IMR-90 (cell line): ENCODE data around the gene APEX1. TPM values are rescaled to one million over a fixed set of nuclear protein-coding genes. Genes with fewer than 3 reads are reported as not detected.

Source experiments
- ATAC-seq: fragments of 200-7000 bp; cut with Tn5 transposase; 2 replicates; pipeline ENCODE4 v1.9.1; 2020; ENCODE audit warnings: low read depth, mild to moderate bottlenecking, moderate library complexity
- BruUV-seq: library from RNA; stranded (reverse); fragments of 400-500 nt; replicated peaks from 2 replicates; lab custom pipeline; 2021; lab: Mats Ljungman, UMichigan
- CTCF ChIA-PET: fragments of 300-600 bp; formaldehyde crosslinking; extraction: SDS; loops from one replicate; lab custom pipeline; 2021; ENCODE audit warnings: antibody characterized with exemption; lab: Yijun Ruan, JAX
- POLR2A ChIA-PET: fragments of 300-600 bp; sonication (Branson Sonifier 250); formaldehyde crosslinking; loops from one replicate; lab custom pipeline; 2022; ENCODE audit warnings: antibody characterized with exemption; ENCODE audit not compliant: unreplicated experiment; lab: Charles Lee
- DNase-seq: peaks from one replicate; pipeline ENCODE4 v3.0.0; 2013
- H2AFZ ChIP-seq: replicated peaks from 2 replicates; pipeline ENCODE3; 2013; ENCODE audit warnings: low read length, mild to moderate bottlenecking; ENCODE audit not compliant: poor library complexity
- H2AK5ac ChIP-seq: 2 replicates; pipeline ENCODE4 v1.6.1; 2013; ENCODE audit warnings: low read depth, low read length, inconsistent platforms
- H2AK9ac ChIP-seq: replicated peaks from 2 replicates; pipeline ENCODE3; 2013; ENCODE audit warnings: mild to moderate bottlenecking, low read depth, low read length, moderate library complexity; ENCODE audit not compliant: poor library complexity
- H2BK120ac ChIP-seq: 2 replicates; pipeline ENCODE4 v1.6.1; 2013; ENCODE audit warnings: low read depth, low read length, inconsistent platforms
- H2BK15ac ChIP-seq: 3 replicates; pipeline ENCODE4 v1.6.1; 2013; ENCODE audit warnings: low read depth, low read length, inconsistent platforms
- H2BK20ac ChIP-seq: 2 replicates; pipeline ENCODE4 v1.6.1; 2013; ENCODE audit warnings: low read depth, mild to moderate bottlenecking, inconsistent platforms, low read length, moderate library complexity
- H2BK5ac ChIP-seq: 2 replicates; pipeline ENCODE4 v1.6.1; 2013; ENCODE audit warnings: mild to moderate bottlenecking, low read depth, low read length, inconsistent platforms; ENCODE audit not compliant: poor library complexity, severe bottlenecking
- H3K14ac ChIP-seq: replicated peaks from 2 replicates; pipeline ENCODE4 v1.6.1; 2013; ENCODE audit warnings: low read depth, low read length, inconsistent platforms
- H3K18ac ChIP-seq: 2 replicates; pipeline ENCODE4 v1.6.1; 2013; ENCODE audit warnings: low read depth, low read length, control low read depth
- H3K23ac ChIP-seq: 2 replicates; pipeline ENCODE4 v1.6.1; 2013; ENCODE audit warnings: low read depth, low read length, inconsistent platforms
- H3K27ac ChIP-seq: 2 replicates; pipeline ENCODE4 v1.5.1; 2013; ENCODE audit warnings: mild to moderate bottlenecking, control low read depth, low read length; ENCODE audit not compliant: insufficient read depth
- H3K27me3 ChIP-seq: 2 replicates; pipeline ENCODE4 v1.6.1; 2013; ENCODE audit warnings: low read length; ENCODE audit not compliant: control insufficient read depth, insufficient read depth
- H3K36me3 ChIP-seq: 2 replicates; pipeline ENCODE4 v1.6.1; 2013; ENCODE audit warnings: low read length, mixed read lengths; ENCODE audit not compliant: control insufficient read depth, insufficient read depth
- H3K4ac ChIP-seq: 2 replicates; pipeline ENCODE4 v1.6.1; 2013; ENCODE audit warnings: low read depth, low read length, inconsistent platforms
- H3K4me1 ChIP-seq: 2 replicates; pipeline ENCODE4 v1.6.1; 2013; ENCODE audit warnings: low read length, mixed read lengths; ENCODE audit not compliant: control insufficient read depth, insufficient read depth
- H3K4me2 ChIP-seq: 2 replicates; pipeline ENCODE4 v1.6.1; 2013; ENCODE audit warnings: low read depth, mild to moderate bottlenecking, control low read depth, low read length, moderate library complexity
- H3K4me3 ChIP-seq: 2 replicates; pipeline ENCODE4 v1.5.1; 2013; ENCODE audit warnings: low read depth, mild to moderate bottlenecking, control low read depth, low read length, moderate library complexity; ENCODE audit not compliant: insufficient read depth
- H3K56ac ChIP-seq: 2 replicates; pipeline ENCODE4 v1.6.1; 2013; ENCODE audit warnings: low read length, inconsistent platforms; ENCODE audit not compliant: insufficient read depth; ENCODE audit errors: extremely low read depth
- H3K79me1 ChIP-seq, 2 experiments: 2 replicates each; pipeline ENCODE4 v1.6.1; 2013; ENCODE audit warnings: low read length in 2 of 2, inconsistent platforms in 1 of 2, low read depth in 1 of 2
- H3K9ac ChIP-seq: 2 replicates; pipeline ENCODE4 v1.6.1; 2013; ENCODE audit warnings: low read depth, low read length, control low read depth
- H3K9me1 ChIP-seq: 2 replicates; pipeline ENCODE4 v1.6.1; 2013; ENCODE audit warnings: low read length, inconsistent platforms; ENCODE audit not compliant: insufficient read depth
- H3K9me3 ChIP-seq: 2 replicates; pipeline ENCODE4 v1.6.1; 2013; ENCODE audit warnings: low read length; ENCODE audit not compliant: control insufficient read depth, insufficient read depth
- H4K20me1 ChIP-seq: 2 replicates; pipeline ENCODE4 v1.6.1; 2013; ENCODE audit warnings: low read length, inconsistent platforms; ENCODE audit not compliant: insufficient read depth
- H4K5ac ChIP-seq: 2 replicates; pipeline ENCODE4 v1.6.1; 2013; ENCODE audit warnings: mild to moderate bottlenecking, low read depth, low read length, control low read depth
- H4K8ac ChIP-seq, 2 experiments: 2 replicates each; pipeline ENCODE4 v1.6.1; 2013; ENCODE audit warnings: low read depth in 2 of 2, low read length in 2 of 2, control low read depth in 1 of 2, inconsistent platforms in 1 of 2
- H4K91ac ChIP-seq: 2 replicates; pipeline ENCODE4 v1.6.1; 2013; ENCODE audit warnings: low read depth, low read length, inconsistent platforms; ENCODE audit not compliant: insufficient read depth
- CHD1 ChIP-seq: IDR thresholded peaks from 2 replicates; pipeline ENCODE4 v1.6.1; 2012; ENCODE audit warnings: low read depth, low read length, improper control_type of control experiment
- CTCF ChIP-seq: conservative IDR thresholded peaks from 2 replicates; pipeline ENCODE4 v1.5.1; 2012; ENCODE audit warnings: mild to moderate bottlenecking, low read depth, low read length, improper control_type of control experiment
- ELK1 ChIP-seq: fragments of 150-350 bp; IDR thresholded peaks from 2 replicates; pipeline ENCODE4 v1.6.1; 2016; ENCODE audit warnings: low read depth, mild to moderate bottlenecking, low read length, moderate library complexity, borderline replicate concordance
- MXI1 ChIP-seq: IDR thresholded peaks from 2 replicates; pipeline ENCODE4 v1.6.1; 2012; ENCODE audit warnings: low read depth, mild to moderate bottlenecking, low read length, moderate library complexity, borderline replicate concordance
- NFE2L2 ChIP-seq: fragments of 150-350 bp; IDR thresholded peaks from 2 replicates; pipeline ENCODE4 v1.6.1; 2016; ENCODE audit warnings: low read depth, mild to moderate bottlenecking, low read length
- RAD21 ChIP-seq: IDR thresholded peaks from 2 replicates; pipeline ENCODE4 v1.6.1; 2012; ENCODE audit warnings: low read length, improper control_type of control experiment
- RCOR1 ChIP-seq: IDR thresholded peaks from 2 replicates; pipeline ENCODE4 v1.6.1; 2012; ENCODE audit warnings: mild to moderate bottlenecking, low read length, improper control_type of control experiment; ENCODE audit not compliant: insufficient replicate concordance
- SMC3 ChIP-seq: fragments of 150-350 bp; IDR thresholded peaks from 2 replicates; pipeline ENCODE4 v1.6.1; 2016; ENCODE audit warnings: low read depth, mild to moderate bottlenecking, antibody characterized with exemption, low read length, moderate library complexity
- USF2 ChIP-seq: fragments of 150-350 bp; IDR thresholded peaks from 2 replicates; pipeline ENCODE4 v1.6.1; 2017; ENCODE audit warnings: mild to moderate bottlenecking, antibody characterized with exemption, low read length, low read depth
- dilution Hi-C: fragments of 300-500 bp; cut with HindIII; formaldehyde crosslinking; loops from one replicate; pipeline ENCODE4 v1.14.3; 2018; ENCODE audit warnings: low sequenced_read_pairs; ENCODE audit not compliant: unreplicated experiment
- in situ Hi-C: fragments of 300-500 bp; cut with MboI; formaldehyde crosslinking; loops from 3 replicates; pipeline ENCODE4 v1.14.3; 2019; ENCODE audit warnings: low sequenced_read_pairs, inconsistent platforms, mixed read lengths
- intact Hi-C: fragments of 100-400 bp; cut with micrococcal nuclease; formaldehyde crosslinking; loops from 2 replicates; pipeline ENCODE4 v1.10.0; 2022
- polyA plus RNA-seq, 3 experiments: library from polyadenylated mRNA; depleted of rRNA; stranded (reverse); fragments of >200 nt; gene quantifications; 2 replicates each; pipeline ENCODE4 v1.2.3, GENCODE V29; 2012; ENCODE audit warnings: low replicate concordance in 1 of 3
- total RNA-seq: library from RNA; depleted of rRNA; stranded (reverse); fragments of >200 nt; gene quantifications from 2 replicates; pipeline ENCODE4 v1.2.3, GENCODE V29; 2012

Gene APEX1
- total and polyA plus RNA-seq, 2 of the 4 experiments (the other 2 are of a cell fraction), result 125 to 241 TPM

GRCh38 chr14:20487396-20487725, 32.3 kb downstream of the APEX1 start:
- dilution Hi-C loops (no loop called here), intact Hi-C loops (loop anchor here (10.0 kb wide), 1 partner anchor 1707 kb away; no protein-coding TSS in a partner anchor), in situ Hi-C loops (no loop called here)
- H3K4me1 ChIP-seq, result no peaks in the 10 kb centered on the region
- H4K5ac ChIP-seq, result no peak overlapping the region
- H3K4ac ChIP-seq, result no peak overlapping the region
- H3K4me3 ChIP-seq, result no peak overlapping the region
- no peak overlapping the region for H3K4me2 ChIP-seq
- no peaks in the 10 kb centered on the region for H4K20me1 ChIP-seq
- no peak for ATAC-seq
- BruUV-seq, result no TSS peak
- POLR2A ChIA-PET, result no interaction called here
- no peak overlapping the region for H3K56ac ChIP-seq
- no peak overlapping the region for H4K8ac ChIP-seq
- no peak overlapping the region for H3K18ac ChIP-seq
- no peak overlapping the region for H3K14ac ChIP-seq
- H2AK9ac ChIP-seq, result no peak overlapping the region
- no peaks in the 10 kb centered on the region for H3K9me3 ChIP-seq
- no peak overlapping the region for H2AFZ ChIP-seq
- CTCF ChIA-PET, result interaction anchor here (0.6 kb wide), 1 partner anchor 52 kb away, joined by 4 read pairs; no protein-coding TSS in a partner anchor
- no peak overlapping the region for H2AK5ac ChIP-seq
- no peak overlapping the region for H4K91ac ChIP-seq
- no peaks in the 10 kb centered on the region for H3K36me3 ChIP-seq
- no peak overlapping the region for H3K9ac ChIP-seq
- no peak overlapping the region for H2BK20ac ChIP-seq
- no peak overlapping the region for H2BK120ac ChIP-seq
- no peaks in the 10 kb centered on the region for H3K79me1 ChIP-seq
- no peak overlapping the region for H3K27ac ChIP-seq
- no peaks in the 10 kb centered on the region for H3K9me1 ChIP-seq
- H3K27me3 ChIP-seq, result no peaks in the 10 kb centered on the region; the same call in none of the 2 replicates
- H2BK15ac ChIP-seq, result no peak overlapping the region
- TF ChIP-seq USF2 (no peak), RAD21 (no peak), SMC3 (no peak), MXI1 (no peak), ELK1 (no peak), CHD1 (no peak), NFE2L2 (no peak), RCOR1 (no peak), CTCF (no peak)
- no peak for DNase-seq
- H2BK5ac ChIP-seq, result no peak overlapping the region
- H3K23ac ChIP-seq, result no peak overlapping the region
